GM20431 (cell line): ENCODE data around the gene RANBP3.

Experiments
- in situ Hi-C: fragments of 300-500 bp; cut with MseI, MboI; formaldehyde crosslinking; loops from one replicate; pipeline ENCODE4 v1.15.0; 2020; ENCODE audit warnings: low sequenced_read_pairs; ENCODE audit not compliant: unreplicated experiment

The RANBP3 gene

GRCh38 chr19:5913739-5914357 lies 64.1 kb downstream of the RANBP3 start, which contains the start of gene CAPS:
CAPS (plus strand) TSS chr19:5914254; CDS start chr19:5914407, 153 bp downstream.
- in situ Hi-C loops, result no loop called here

GRCh38 chr19:5911366-5911765 lies 66.6 kb downstream of the RANBP3 start:
- in situ Hi-C loops, result no loop called here

- in situ Hi-C loops, result no loop called here
These were observed 67.4 kb downstream of the RANBP3 start for GRCh38 chr19:5910638-5910907.

GRCh38 chr19:5908773-5909442 lies 69.0 kb downstream of the RANBP3 start:
- in situ Hi-C loops, result no loop called here

GRCh38 chr19:5907241-5907640 lies 70.7 kb downstream of the RANBP3 start:
- in situ Hi-C loops, result no loop called here

GRCh38 chr19:5905114-5905778 lies 72.7 kb downstream of the RANBP3 start:
- in situ Hi-C loops, result no loop called here

- in situ Hi-C loops, result no loop called here
These were observed 73.4 kb downstream of the RANBP3 start, which contains the start of gene VMAC for GRCh38 chr19:5904352-5905113. VMAC (plus strand) TSS chr19:5904872; CDS start chr19:5904891, 19 bp downstream.

- in situ Hi-C loops, result no loop called here
These were observed 74.2 kb downstream of the RANBP3 start, which contains the start of gene NDUFA11 for GRCh38 chr19:5903624-5904351. NDUFA11 (minus strand) TSS chr19:5903790; CDS start chr19:5903708, 82 bp downstream.

- in situ Hi-C loops, result no loop called here
These were observed 74.8 kb downstream of the RANBP3 start for GRCh38 chr19:5903056-5903623.

- in situ Hi-C loops, result no loop called here
These were observed 77.0 kb downstream of the RANBP3 start for GRCh38 chr19:5900976-5901375.

- in situ Hi-C loops, result no loop called here
These were observed 78.0 kb downstream of the RANBP3 start for GRCh38 chr19:5899728-5900526.

GRCh38 chr19:5897189-5897969 lies 80.6 kb downstream of the RANBP3 start:
- in situ Hi-C loops, result no loop called here

- in situ Hi-C loops, result no loop called here
These were observed 81.4 kb downstream of the RANBP3 start for GRCh38 chr19:5896365-5897076.

- in situ Hi-C loops, result no loop called here
These were observed 82.0 kb downstream of the RANBP3 start for GRCh38 chr19:5895890-5896289.

- in situ Hi-C loops, result no loop called here
These were observed 82.5 kb downstream of the RANBP3 start for GRCh38 chr19:5895409-5895808.

GRCh38 chr19:5894704-5895349 lies 83.1 kb downstream of the RANBP3 start:
- in situ Hi-C loops, result no loop called here
